ENCODE results near the gene TSPAN32.
"Not testable (repeated sequence)": the region's sequence is repeated elsewhere in the genome, so short reads cannot be mapped to it uniquely, and the experiment has no call there.

The TSPAN32 gene

GRCh38 chr11:2342981-2343380 lies 41.2 kb downstream of the TSPAN32 start:
- DNase-seq (ENCODE audit: low spot score): no peak

GRCh38 chr11:2343502-2343901 lies 41.7 kb downstream of the TSPAN32 start:
- no peak for DNase-seq (ENCODE audit: low spot score)

- DNase-seq (ENCODE audit: low spot score): no peak
Observed at GRCh38 chr11:2345050-2345449, 43.2 kb downstream of the TSPAN32 start.

GRCh38 chr11:2346014-2346413 lies 44.2 kb downstream of the TSPAN32 start:
- no peak for DNase-seq (ENCODE audit: low spot score)

- DNase-seq (ENCODE audit: low spot score): no peak
Observed at GRCh38 chr11:2346586-2347307, 44.9 kb downstream of the TSPAN32 start.

- no peak for DNase-seq (ENCODE audit: low spot score)
Observed at GRCh38 chr11:2347308-2347830, 45.6 kb downstream of the TSPAN32 start.

GRCh38 chr11:2348986-2349385 lies 47.2 kb downstream of the TSPAN32 start:
- DNase-seq (ENCODE audit: low spot score): no peak

GRCh38 chr11:2351701-2352100 lies 49.9 kb downstream of the TSPAN32 start:
- DNase-seq (ENCODE audit: low spot score): no peak

GRCh38 chr11:2352420-2352819 lies 50.6 kb downstream of the TSPAN32 start:
- no peak for DNase-seq (ENCODE audit: low spot score)

- no peak for DNase-seq (ENCODE audit: low spot score)
Observed at GRCh38 chr11:2355000-2355644, 53.3 kb downstream of the TSPAN32 start.

- DNase-seq (ENCODE audit: low spot score): no peak
Observed at GRCh38 chr11:2357246-2357645, 55.4 kb downstream of the TSPAN32 start.

GRCh38 chr11:2357651-2358050 lies 55.8 kb downstream of the TSPAN32 start:
- DNase-seq (ENCODE audit: low spot score): not testable (repeated sequence)

- no peak for DNase-seq (ENCODE audit: low spot score)
Observed at GRCh38 chr11:2358754-2359442, 57.1 kb downstream of the TSPAN32 start.

GRCh38 chr11:2359557-2359956 lies 57.7 kb downstream of the TSPAN32 start:
- DNase-seq (ENCODE audit: low spot score): no peak

GRCh38 chr11:2360081-2360642 lies 58.3 kb downstream of the TSPAN32 start:
- DNase-seq (ENCODE audit: low spot score): no peak

- no peak for DNase-seq (ENCODE audit: low spot score)
Observed at GRCh38 chr11:2361565-2361964, 59.8 kb downstream of the TSPAN32 start.

- DNase-seq (ENCODE audit: low spot score): no peak
Observed at GRCh38 chr11:2362414-2362813, 60.6 kb downstream of the TSPAN32 start.

- DNase-seq (ENCODE audit: low spot score): no peak
Observed at GRCh38 chr11:2363130-2363529, 61.3 kb downstream of the TSPAN32 start.

- DNase-seq (ENCODE audit: low spot score): no peak
Observed at GRCh38 chr11:2363577-2364370, 62.0 kb downstream of the TSPAN32 start.

GRCh38 chr11:2364386-2364785 lies 62.6 kb downstream of the TSPAN32 start:
- DNase-seq (ENCODE audit: low spot score): not testable (repeated sequence)

- no peak for DNase-seq (ENCODE audit: low spot score)
Observed at GRCh38 chr11:2365571-2366210, 63.9 kb downstream of the TSPAN32 start.
